ENCODE measurements around the gene USP17L26.
"Not testable (repeated sequence)": the region's sequence is repeated elsewhere in the genome, so short reads cannot be mapped to it uniquely, and the experiment has no call there.

Gene USP17L26, protein sequence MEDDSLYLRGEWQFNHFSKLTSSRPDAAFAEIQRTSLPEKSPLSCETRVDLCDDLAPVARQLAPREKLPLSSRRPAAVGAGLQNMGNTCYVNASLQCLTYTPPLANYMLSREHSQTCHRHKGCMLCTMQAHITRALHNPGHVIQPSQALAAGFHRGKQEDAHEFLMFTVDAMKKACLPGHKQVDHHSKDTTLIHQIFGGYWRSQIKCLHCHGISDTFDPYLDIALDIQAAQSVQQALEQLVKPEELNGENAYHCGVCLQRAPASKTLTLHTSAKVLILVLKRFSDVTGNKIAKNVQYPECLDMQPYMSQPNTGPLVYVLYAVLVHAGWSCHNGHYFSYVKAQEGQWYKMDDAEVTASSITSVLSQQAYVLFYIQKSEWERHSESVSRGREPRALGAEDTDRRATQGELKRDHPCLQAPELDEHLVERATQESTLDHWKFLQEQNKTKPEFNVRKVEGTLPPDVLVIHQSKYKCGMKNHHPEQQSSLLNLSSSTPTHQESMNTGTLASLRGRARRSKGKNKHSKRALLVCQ

DNA sequence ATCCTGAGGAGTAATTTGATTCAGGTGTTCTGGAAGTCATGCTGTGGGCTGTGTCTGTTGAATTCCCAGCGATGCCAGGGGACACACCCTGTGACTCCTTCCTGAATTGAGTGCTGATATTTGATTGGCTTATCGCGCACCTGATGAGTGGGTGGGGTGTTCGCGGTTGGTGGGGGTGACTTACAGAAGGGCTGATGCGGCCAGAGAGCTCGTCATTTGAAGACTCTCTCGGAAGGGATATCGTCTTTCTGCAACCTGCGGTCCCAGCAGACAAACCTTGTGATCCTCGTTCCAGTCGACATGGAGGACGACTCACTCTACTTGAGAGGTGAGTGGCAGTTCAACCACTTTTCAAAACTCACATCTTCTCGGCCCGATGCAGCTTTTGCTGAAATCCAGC is at the start of gene USP17L26:
USP17L26 (plus strand) TSS at position 301 of the 400 bp plus-strand sequence; CDS start at position 301, 0 bp downstream.
- DNase-seq (ENCODE audit: low read depth): not testable (repeated sequence)

DNA sequence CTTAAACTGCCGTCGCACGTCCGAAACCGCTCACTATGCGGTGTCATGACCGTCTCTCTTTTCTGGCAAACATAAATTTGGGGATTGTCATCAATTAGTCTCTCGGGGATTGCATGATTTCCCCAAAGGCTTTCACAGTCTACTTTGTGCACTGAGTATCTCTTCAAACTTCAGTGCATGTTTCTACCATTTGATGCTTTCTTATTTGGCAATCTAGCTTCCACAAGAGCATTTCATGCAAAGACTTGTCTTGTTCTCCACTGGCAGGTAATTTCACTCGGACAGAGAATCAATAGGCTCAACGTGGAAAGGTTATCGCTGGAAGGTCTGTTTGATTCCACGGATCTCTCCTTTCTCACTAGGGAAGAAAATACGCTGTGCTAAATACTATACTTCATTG is 10.3 kb upstream of the USP17L26 start:
- DNase-seq (ENCODE audit: low read depth): not testable (repeated sequence)

DNA sequence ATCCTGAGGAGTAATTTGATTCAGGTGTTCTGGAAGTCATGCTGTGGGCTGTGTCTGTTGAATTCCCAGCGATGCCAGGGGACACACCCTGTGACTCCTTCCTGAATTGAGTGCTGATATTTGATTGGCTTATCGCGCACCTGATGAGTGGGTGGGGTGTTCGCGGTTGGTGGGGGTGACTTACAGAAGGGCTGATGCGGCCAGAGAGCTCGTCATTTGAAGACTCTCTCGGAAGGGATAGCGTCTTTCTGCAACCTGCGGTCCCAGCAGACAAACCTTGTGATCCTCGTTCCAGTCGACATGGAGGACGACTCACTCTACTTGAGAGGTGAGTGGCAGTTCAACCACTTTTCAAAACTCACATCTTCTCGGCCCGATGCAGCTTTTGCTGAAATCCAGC is 9.6 kb upstream of the USP17L26 start, which contains the start of gene USP17L24:
USP17L24 (plus strand) TSS at position 301 of the 400 bp plus-strand sequence; CDS start at position 301, 0 bp downstream.
- not testable (repeated sequence) for DNase-seq (ENCODE audit: low read depth)

DNA sequence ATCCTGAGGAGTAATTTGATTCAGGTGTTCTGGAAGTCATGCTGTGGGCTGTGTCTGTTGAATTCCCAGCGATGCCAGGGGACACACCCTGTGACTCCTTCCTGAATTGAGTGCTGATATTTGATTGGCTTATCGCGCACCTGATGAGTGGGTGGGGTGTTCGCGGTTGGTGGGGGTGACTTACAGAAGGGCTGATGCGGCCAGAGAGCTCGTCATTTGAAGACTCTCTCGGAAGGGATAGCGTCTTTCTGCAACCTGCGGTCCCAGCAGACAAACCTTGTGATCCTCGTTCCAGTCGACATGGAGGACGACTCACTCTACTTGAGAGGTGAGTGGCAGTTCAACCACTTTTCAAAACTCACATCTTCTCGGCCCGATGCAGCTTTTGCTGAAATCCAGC is 4.8 kb upstream of the USP17L26 start, which contains the start of gene USP17L25:
USP17L25 (plus strand) TSS at position 301 of the 400 bp plus-strand sequence; CDS start at position 301, 0 bp downstream.
- not testable (repeated sequence) for DNase-seq (ENCODE audit: low read depth)

DNA sequence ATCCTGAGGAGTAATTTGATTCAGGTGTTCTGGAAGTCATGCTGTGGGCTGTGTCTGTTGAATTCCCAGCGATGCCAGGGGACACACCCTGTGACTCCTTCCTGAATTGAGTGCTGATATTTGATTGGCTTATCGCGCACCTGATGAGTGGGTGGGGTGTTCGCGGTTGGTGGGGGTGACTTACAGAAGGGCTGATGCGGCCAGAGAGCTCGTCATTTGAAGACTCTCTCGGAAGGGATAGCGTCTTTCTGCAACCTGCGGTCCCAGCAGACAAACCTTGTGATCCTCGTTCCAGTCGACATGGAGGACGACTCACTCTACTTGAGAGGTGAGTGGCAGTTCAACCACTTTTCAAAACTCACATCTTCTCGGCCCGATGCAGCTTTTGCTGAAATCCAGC is 4.6 kb downstream of the USP17L26 start, which contains the start of gene USP17L5:
USP17L5 (plus strand) TSS at position 301 of the 400 bp plus-strand sequence; CDS start at position 301, 0 bp downstream.
- not testable (repeated sequence) for DNase-seq (ENCODE audit: low read depth)

DNA sequence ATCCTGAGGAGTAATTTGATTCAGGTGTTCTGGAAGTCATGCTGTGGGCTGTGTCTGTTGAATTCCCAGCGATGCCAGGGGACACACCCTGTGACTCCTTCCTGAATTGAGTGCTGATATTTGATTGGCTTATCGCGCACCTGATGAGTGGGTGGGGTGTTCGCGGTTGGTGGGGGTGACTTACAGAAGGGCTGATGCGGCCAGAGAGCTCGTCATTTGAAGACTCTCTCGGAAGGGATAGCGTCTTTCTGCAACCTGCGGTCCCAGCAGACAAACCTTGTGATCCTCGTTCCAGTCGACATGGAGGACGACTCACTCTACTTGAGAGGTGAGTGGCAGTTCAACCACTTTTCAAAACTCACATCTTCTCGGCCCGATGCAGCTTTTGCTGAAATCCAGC is 9.4 kb downstream of the USP17L26 start, which contains the start of gene USP17L27:
USP17L27 (plus strand) TSS at position 301 of the 400 bp plus-strand sequence; CDS start at position 301, 0 bp downstream.
- DNase-seq (ENCODE audit: low read depth): not testable (repeated sequence)

DNA sequence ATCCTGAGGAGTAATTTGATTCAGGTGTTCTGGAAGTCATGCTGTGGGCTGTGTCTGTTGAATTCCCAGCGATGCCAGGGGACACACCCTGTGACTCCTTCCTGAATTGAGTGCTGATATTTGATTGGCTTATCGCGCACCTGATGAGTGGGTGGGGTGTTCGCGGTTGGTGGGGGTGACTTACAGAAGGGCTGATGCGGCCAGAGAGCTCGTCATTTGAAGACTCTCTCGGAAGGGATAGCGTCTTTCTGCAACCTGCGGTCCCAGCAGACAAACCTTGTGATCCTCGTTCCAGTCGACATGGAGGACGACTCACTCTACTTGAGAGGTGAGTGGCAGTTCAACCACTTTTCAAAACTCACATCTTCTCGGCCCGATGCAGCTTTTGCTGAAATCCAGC is 14.1 kb downstream of the USP17L26 start, which contains the start of gene USP17L28:
USP17L28 (plus strand) TSS at position 301 of the 400 bp plus-strand sequence; CDS start at position 301, 0 bp downstream.
- not testable (repeated sequence) for DNase-seq (ENCODE audit: low read depth)

DNA sequence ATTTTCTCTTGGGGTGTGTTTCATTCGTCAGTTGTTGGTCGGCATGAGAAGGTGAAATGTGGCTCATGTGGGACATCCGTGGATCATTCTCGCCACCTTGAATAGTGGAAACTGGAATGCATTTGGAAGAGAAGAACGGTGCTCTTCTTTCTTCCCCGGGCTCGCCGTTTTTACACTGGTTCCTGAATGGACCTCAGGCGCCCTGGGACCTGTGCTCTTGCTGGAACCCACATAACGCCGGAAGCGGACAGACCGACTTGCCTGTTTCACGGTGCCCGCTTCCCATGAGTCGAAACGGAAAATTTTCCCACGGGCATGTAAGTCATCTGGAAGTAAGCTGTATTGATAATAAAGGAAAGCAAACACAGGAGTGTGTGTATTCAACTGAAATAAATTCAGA is 16.4 kb downstream of the USP17L26 start:
- DNase-seq (ENCODE audit: low read depth): not testable (repeated sequence)

DNA sequence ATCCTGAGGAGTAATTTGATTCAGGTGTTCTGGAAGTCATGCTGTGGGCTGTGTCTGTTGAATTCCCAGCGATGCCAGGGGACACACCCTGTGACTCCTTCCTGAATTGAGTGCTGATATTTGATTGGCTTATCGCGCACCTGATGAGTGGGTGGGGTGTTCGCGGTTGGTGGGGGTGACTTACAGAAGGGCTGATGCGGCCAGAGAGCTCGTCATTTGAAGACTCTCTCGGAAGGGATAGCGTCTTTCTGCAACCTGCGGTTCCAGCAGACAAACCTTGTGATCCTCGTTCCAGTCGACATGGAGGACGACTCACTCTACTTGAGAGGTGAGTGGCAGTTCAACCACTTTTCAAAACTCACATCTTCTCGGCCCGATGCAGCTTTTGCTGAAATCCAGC is 18.9 kb downstream of the USP17L26 start, which contains the start of gene USP17L29:
USP17L29 (plus strand) TSS at position 301 of the 400 bp plus-strand sequence; CDS start at position 301, 0 bp downstream.
- not testable (repeated sequence) for DNase-seq (ENCODE audit: low read depth)

DNA sequence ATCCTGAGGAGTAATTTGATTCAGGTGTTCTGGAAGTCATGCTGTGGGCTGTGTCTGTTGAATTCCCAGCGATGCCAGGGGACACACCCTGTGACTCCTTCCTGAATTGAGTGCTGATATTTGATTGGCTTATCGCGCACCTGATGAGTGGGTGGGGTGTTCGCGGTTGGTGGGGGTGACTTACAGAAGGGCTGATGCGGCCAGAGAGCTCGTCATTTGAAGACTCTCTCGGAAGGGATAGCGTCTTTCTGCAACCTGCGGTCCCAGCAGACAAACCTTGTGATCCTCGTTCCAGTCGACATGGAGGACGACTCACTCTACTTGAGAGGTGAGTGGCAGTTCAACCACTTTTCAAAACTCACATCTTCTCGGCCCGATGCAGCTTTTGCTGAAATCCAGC is 28.4 kb downstream of the USP17L26 start, which contains the start of gene USP17L30:
USP17L30 (plus strand) TSS at position 301 of the 400 bp plus-strand sequence; CDS start at position 301, 0 bp downstream.
- DNase-seq (ENCODE audit: low read depth): not testable (repeated sequence)

DNA sequence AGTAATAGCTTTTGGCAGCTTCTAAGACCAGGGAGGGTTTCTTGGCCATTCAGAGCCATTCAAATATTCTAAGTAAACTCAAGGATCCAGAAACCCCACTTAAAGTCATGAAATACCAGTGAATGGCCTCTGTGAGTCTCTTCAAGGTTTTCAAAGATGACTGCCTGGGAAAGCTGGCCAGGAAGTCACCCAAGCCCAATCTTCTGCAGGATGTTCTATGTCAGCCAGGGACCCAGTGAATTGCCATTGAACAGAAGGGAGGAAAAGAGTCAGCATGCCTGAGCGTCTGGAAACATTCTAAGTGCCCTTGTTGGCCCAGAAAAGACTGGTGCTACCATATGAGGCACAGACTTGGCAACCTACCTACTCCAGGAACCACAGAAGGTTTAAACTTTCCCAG is 45.4 kb downstream of the USP17L26 start:
- DNase-seq (ENCODE audit: low read depth): not testable (repeated sequence)

DNA sequence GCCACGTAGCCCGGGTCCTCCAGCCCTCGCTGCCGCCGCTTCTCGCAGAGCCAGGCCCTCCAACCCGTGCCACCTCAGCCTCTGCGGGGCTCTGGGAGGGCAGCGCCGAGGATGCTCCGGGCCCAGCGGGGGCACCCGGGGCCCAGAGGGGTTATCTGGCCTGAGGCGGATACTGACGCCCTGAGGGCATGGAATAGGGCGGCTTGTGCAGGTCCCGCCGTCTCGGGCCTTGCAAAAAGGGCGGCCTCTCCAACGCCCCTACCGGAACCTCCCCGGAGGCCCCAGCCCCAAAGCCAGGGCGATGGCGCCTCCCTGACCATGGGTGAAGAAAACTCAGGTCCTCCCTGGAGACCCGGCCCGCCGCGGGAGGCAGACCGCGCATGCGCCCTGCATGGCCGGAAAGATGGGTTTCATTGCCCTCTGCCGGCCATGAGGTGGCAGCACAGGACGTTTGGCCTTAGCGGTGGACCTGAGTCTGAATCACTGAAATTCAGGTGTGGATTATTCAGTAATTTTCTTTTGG is 46.6 kb downstream of the USP17L26 start:
- DNase-seq (ENCODE audit: low read depth): not testable (repeated sequence)

DNA sequence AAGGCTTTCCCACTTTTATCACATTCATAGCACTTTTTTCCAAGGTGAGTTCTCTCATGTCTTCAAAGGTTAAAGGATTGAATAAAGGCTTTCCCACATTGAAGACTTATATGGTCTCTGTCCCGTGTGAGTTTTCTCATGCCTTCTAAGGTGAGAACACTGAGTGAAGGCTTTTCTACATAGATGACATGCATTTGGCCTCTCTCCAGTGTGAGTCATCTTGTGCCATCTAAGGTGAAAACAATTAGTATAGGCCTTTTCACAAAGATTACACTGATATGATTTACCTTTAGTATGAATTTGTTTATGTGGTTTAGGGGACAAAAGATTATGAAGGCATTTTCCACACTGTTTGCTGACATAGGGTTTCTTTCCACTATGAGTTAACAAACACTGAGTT is 49.7 kb downstream of the USP17L26 start:
- no peak for DNase-seq (ENCODE audit: low read depth)

Measured in ELR (cell line).